Stimulated activated CD4-positive, alpha-beta T cell treated with anti-CD3 and anti-CD28 coated beads, Interleukin-4, amount 100 ng/mL, for 4 hours (primary cell): ENCODE measurements around the gene HSPG2.

Source experiments
- DNase-seq, 2 experiments: peaks; one replicate each; pipeline ENCODE4 v3.0.0-alpha.2; 2020

HSPG2 gene

GRCh38 chr1:21878009-21878773 is 58.9 kb downstream of the HSPG2 start:
- DNase-seq: no peak

GRCh38 chr1:21876267-21876666 is 60.8 kb downstream of the HSPG2 start:
- no peak for DNase-seq

DNA sequence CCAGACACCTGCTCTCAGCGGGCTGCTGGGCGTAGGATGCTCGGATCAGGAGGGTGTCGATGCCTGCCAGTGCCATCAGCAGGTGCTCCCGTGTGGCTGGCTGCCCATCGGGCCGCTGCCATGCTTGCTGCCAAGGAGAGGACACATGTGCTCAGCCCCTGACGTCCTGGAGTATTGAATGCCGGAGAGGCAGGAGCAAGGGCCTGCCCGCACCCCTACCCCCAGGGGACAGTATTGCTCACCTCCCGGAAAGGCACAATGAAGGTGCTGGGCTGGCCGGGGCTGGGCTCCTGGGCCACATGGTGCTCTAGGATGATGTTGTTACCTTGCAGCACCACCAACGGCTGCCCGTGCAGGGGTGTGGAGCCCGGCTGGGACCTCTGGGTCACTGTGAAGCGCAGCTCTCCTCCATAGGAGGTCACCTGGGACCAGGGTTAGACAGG is 61.5 kb downstream of the HSPG2 start:
- no peak for DNase-seq

GRCh38 chr1:21874778-21875547 is 62.1 kb downstream of the HSPG2 start:
- no peak for DNase-seq

DNA sequence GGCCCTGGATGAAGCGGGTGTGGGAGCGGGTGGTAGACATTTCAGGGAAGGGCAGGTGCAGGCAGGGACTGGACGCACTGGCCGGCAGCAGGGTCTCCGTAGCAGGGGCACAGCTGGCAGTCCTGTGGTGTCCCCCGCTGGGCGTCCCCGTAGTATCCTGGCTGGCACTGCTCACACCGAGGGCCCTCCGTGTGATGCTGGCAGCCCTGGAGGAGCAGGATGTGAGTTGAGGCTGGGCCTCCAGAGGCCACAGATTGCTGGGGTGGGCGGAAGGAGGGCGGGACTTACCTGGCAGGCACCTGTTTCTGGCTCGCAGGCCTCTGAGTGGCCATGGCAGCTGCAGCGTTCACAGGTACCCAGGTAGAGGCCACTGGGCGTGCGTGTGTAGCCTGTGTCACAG is 62.8 kb downstream of the HSPG2 start:
- DNase-seq: no peak

DNA sequence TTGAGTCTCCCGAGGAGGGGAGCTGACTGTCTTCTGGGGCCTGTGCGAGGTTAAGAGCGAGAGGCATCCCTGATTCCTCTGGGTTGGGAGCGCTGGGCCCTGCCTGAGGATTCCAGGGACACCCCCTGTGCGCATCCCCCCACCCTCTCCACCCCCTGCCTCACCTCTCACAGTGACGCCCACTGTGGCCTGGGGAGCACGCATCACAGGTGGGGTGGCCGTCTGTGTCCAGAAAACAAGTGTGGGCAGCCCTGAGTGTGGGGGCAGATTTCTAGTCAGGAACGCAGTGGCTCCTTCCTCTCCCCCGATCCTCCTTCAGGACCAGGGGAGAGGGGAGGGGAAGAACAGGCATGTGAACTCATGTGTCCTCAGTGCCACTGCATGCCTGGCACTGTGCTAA is 63.3 kb downstream of the HSPG2 start:
- no peak for DNase-seq

DNA sequence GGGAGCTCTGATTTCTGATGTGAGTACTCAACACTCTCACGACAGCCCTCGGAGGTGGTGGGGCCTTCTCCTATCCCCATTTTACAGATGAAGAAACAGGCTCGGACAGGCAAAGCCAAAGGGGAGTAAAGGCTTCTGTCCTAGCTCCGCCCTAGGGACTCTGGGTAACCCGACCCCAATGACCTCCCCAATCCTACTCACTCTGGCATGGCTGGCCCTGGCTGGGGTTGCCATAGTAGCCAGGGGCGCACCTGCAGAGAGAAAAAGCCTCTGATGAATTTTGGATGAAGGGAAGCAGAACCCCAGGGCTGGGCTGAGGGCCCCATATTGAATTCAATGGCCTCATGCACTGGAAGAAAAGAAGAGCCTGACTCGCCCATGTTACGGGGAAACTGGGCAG is 63.9 kb downstream of the HSPG2 start:
- DNase-seq: no peak

DNA sequence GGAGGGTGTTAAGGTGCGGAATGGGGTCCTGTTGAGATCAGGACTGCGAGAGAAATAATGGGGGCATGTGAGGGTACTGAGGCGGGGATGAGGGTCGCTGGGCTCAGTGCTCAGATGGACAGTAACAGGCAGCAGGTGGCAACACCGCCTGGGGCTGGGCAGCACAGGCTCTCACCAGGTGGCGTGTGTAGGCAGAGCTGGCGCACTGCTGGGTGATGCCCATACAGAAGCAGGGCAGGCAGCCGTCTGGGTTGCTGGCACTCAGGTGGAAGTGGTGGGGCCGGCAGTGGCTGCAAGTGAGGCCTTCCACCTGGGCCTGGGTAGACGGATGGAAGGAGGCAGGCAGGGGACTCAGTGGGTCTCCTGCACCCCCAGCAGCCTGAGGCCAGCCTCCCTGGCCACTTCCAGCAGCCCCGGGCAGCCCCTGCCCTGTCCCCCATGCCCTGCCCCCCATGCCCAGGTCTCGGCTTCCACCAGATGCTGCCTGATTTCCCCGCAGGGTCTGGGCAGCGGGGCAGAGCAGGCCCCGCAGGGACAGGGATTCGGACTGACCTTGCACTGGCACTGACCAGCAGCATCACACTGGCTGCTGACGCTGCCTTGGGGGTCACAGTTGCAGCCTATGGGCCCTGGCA is 64.5 kb downstream of the HSPG2 start:
- no peak for DNase-seq

GRCh38 chr1:21871943-21872342 is 65.2 kb downstream of the HSPG2 start:
- DNase-seq: no peak

DNA sequence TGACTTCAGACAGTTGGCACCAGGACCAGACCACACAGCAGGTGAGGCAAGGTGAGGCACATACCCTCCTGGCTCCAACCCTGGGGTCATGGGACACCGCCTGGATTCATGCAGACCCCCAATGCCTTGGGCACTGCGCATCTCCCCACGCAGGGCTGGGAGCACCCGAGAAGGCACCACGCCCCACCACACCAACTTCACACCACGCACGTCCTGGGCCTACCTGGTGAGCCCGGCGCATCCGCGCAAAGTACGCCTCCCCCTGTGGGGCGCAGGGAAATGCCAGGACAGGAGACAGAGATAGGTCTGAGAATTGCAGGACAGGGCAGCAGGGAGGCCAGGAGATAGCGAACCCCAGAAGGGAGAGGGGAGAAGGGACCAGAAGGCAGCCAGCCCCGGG is 66.5 kb downstream of the HSPG2 start:
- DNase-seq: no peak

GRCh38 chr1:21869620-21870121 is 67.4 kb downstream of the HSPG2 start:
- DNase-seq: no peak

GRCh38 chr1:21868941-21869454 is 68.1 kb downstream of the HSPG2 start:
- DNase-seq: no peak

- DNase-seq: no peak
Measured at GRCh38 chr1:21868482-21868881, 68.6 kb downstream of the HSPG2 start.

DNA sequence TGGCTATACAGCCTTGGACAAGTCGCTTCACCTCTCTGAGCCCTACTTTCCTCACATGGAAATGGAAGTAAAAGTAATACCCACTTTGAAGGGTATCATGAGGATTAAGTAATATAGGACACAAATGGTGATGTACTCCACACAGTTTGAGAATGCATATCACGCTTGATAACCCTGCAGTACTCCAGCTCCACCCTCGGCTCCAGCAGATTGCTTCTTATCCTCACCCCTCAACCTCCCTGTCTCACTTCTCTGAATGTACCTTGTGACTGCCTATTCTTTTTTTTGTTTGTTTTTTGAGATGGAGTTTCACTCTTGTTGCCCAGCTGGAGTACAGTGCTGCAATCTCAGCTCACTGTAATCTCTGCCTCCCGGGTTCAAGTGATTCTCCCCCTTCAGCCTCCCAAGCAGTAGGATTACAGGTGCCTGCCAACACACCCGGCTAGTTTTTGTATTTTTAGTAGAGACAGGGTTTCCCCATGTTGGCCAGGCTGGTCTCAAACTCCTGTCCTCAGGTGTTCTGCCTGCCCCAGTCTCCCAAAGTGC is 69.6 kb downstream of the HSPG2 start:
- DNase-seq: no peak

- DNase-seq: no peak
Measured at GRCh38 chr1:21866707-21867043, 70.4 kb downstream of the HSPG2 start.

DNA sequence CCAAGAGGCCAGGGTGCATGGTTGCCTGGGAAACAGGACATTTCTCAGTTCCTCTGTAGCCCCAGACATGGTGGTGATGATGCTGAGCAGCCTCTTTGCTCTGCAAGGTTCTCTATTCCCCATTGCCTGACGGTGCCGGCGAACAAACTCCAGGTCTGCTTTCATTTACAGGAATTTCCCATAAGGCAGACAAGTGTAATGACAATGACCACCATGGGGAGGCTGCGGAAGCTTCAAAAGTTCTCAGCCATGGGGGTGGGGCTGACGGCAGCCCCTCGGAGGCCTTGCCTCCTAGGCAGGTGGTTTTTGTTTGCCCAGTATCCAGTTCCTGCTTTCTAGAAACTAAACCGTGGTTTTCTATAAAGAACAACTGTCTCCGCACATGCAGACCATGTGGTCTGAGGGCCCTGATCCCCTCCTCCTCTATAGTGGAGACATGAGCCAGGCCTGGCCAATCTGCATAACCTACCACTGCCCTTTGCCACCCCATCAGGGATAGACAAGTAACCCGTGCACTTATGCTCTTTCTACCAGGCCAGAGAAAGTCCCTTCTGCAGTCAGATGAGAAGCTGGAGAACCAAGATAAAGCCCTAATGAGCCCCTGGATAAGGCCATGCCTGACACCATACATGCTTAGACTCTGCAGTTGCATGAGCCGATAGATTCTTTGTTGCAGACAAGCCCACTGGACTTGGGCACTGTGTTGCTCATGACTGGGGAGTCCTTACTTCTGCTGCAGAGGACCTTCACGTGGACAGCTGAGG is 71.0 kb downstream of the HSPG2 start:
- no peak for DNase-seq

GRCh38 chr1:21865609-21865942 is 71.5 kb downstream of the HSPG2 start:
- no peak for DNase-seq

DNA sequence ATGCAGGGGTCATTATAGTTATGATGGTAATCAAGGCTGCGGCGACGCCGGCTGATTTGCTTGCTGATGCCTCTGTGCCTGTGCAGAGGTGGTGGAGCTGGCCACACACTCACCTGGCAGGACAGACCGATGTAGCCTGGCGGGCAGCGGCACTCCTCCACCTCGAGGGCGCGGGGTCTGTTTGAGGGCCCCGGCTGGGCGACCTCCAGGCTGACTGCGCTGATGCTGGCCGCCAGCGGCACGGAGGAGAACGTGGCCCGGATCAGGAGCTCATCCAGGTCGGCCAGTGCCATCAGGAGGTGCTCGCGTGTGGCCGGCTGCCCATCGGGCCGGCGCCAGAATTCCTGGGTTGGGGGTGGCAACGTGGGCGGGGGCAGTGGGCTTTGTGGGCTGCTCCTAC is 72.4 kb downstream of the HSPG2 start:
- DNase-seq: no peak

DNA sequence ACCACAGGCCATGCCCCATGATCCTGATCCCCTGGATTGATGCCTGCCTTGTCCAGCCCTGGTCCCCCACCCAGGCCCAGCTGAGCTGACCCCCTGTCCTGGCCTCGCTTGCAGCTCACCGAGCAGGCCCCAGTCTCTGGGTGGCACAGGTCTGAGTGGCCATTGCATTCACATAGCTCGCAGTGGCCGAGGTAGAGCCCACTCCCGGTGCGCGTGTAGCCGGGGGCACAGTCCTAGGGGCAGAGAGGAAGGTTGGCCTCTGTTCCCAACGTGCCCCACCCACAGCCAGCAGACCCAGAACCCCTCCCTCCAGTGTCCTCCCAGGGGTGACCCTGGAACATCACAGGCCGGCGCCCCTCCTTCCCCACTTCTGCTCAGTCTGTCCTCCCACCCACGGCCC is 73.1 kb downstream of the HSPG2 start:
- no peak for DNase-seq

DNA sequence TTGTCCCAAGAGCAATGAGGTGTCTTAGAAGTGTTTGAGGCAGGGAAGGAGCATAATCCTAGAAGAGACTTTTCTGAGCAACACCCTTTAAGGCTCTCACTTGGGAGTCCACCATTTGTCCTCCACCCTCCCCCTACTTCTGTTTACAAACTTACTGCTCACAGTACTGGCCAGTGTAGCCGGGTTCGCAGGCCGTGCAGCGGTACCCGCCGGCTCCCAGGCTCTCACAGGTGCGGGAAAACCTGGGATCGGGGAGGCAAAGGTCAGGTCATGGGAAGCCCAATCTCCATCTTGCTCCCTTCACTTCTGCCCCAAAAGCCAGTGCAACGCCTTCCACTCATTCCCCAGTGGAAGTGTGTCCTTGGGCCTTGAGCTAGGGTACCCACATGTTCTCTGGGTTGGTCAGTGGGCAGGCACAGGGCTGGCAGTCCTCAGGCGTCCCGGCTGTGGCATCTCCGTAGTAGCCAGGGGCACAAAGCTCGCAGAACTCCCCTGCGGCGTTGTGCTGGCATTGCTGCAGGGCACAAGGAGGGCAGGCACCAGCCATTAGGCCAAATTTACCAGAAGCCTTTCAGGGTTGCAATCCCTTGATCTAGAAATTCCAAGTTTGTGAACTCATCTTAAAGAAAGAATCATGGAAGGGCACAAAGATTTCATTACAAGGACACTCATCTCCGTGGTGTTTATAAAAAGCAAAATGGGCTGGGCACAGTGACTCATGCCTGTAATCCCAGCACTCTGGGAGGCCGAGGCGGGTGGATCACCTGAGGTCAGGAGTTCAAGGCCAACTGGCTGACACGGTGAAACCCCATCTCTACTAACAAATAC is 75.3 kb downstream of the HSPG2 start:
- DNase-seq: no peak

- no peak for DNase-seq
Measured at GRCh38 chr1:21860971-21861370, 76.1 kb downstream of the HSPG2 start.

GRCh38 chr1:21859669-21860179 is 77.4 kb downstream of the HSPG2 start:
- DNase-seq: no peak
